Progenitor cell of endocrine pancreas (in vitro differentiated cells): ENCODE results near the gene OR2A7. TPM values are rescaled to one million over a fixed set of nuclear protein-coding genes. Genes with fewer than 3 reads are reported as not detected.
"Not testable (repeated sequence)": the region's sequence is repeated elsewhere in the genome, so short reads cannot be mapped to it uniquely, and the experiment has no call there.

Experiments
- DNase-seq: peaks from one replicate; pipeline ENCODE4 v3.0.0; 2021; ENCODE audit warnings: low spot score; ENCODE audit not compliant: unreplicated experiment
- H3K27ac Mint-ChIP-seq: 2 replicates; pipeline ENCODE4 v1.8.0; 2021; ENCODE audit warnings: mild to moderate bottlenecking, moderate library complexity, mixed read lengths
- H3K27me3 Mint-ChIP-seq: 2 replicates; pipeline ENCODE4 v1.8.0; 2021; ENCODE audit warnings: mixed read lengths
- H3K36me3 Mint-ChIP-seq: 2 replicates; pipeline ENCODE4 v1.8.0; 2022; ENCODE audit warnings: mixed read lengths; ENCODE audit not compliant: insufficient read depth
- H3K4me1 Mint-ChIP-seq: 2 replicates; pipeline ENCODE4 v1.8.0; 2021; ENCODE audit warnings: low read depth, mixed read lengths
- H3K4me3 Mint-ChIP-seq: 2 replicates; pipeline ENCODE4 v1.8.0; 2021; ENCODE audit warnings: low read depth, mild to moderate bottlenecking, moderate library complexity, mixed read lengths
- H3K9me3 Mint-ChIP-seq: 2 replicates; pipeline ENCODE4 v1.8.0; 2021; ENCODE audit warnings: low read depth, mixed read lengths
- total RNA-seq: library from RNA; stranded (reverse); gene quantifications from 2 replicates; pipeline ENCODE4 v1.2.1, GENCODE V29; 2021
- TF ChIP-seq, protein P1 (sequence below): fragments of 200-600 bp; sonication (generic); IDR thresholded peaks from one replicate; pipeline ENCODE4 v1.5.0; 2021; ENCODE audit warnings: antibody characterized with exemption, mild to moderate bottlenecking; ENCODE audit not compliant: unreplicated experiment

The OR2A7 gene
- total RNA-seq, 1 donor from 2014 or later = 9.3 TPM

GRCh38 chr7:144282490-144282889, 17.9 kb upstream of the OR2A7 start:
- H3K36me3 Mint-ChIP-seq, H3K4me1 Mint-ChIP-seq, H3K27ac Mint-ChIP-seq, DNase-seq, H3K27me3 Mint-ChIP-seq, H3K4me3 Mint-ChIP-seq, H3K9me3 Mint-ChIP-seq: not testable (repeated sequence)

- DNase-seq, H3K4me3 Mint-ChIP-seq: not testable (repeated sequence)
These were observed 17.4 kb upstream of the OR2A7 start for GRCh38 chr7:144281981-144282380.

DNA sequence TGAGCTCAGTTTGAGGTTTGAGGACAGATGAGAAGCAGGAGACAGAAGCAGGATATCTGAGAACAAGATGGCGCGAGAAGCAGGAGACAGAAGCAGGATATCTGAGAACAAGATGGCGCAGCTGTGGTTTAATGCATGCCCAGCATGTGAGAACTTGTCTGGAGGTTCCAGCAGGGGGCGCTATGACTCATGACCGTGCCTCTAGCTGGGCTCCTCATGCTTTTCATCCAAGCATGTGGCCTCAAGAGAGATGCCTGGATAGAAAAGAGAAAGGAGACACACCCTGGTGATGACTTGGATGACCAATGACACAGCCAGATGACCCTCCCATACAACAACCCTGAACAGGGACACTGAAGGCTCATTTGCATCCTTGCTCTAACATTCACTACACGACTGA, 15.4 kb upstream of the OR2A7 start:
- not testable (repeated sequence) for H3K4me1 Mint-ChIP-seq, H3K9me3 Mint-ChIP-seq, H3K4me3 Mint-ChIP-seq, H3K36me3 Mint-ChIP-seq, H3K27ac Mint-ChIP-seq, DNase-seq, H3K27me3 Mint-ChIP-seq

More at GRCh38 chr7:144281981-144282380, 17.4 kb upstream of the OR2A7 start:
- not testable (repeated sequence) for H3K4me1 Mint-ChIP-seq, H3K36me3 Mint-ChIP-seq, H3K9me3 Mint-ChIP-seq, H3K27me3 Mint-ChIP-seq, H3K27ac Mint-ChIP-seq

DNA sequence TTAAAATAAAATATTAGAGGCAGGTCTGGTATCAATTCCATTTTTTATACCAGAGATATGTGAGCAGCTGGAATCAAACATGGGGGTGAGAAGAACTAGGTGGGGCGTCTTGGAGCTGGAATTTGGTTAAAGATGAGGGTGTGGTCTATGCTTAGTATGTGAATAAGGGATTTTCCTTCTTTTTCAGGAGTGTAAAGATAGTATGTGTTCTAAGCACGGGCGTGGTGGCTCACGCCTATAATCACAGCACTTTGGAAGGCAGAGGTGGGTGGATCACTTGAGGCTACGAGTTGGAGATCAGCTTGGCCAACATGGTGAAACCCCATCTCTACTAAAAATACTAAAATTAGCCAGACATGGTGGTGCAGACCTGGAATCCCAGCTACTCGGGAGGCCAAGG, 10.7 kb upstream of the OR2A7 start:
- not testable (repeated sequence) for H3K9me3 Mint-ChIP-seq, DNase-seq, H3K27me3 Mint-ChIP-seq, H3K27ac Mint-ChIP-seq, H3K4me1 Mint-ChIP-seq, H3K36me3 Mint-ChIP-seq, H3K4me3 Mint-ChIP-seq

GRCh38 chr7:144269188-144269587, 4.6 kb upstream of the OR2A7 start, which contains the start of gene CTAGE8:
Gene CTAGE8 (minus strand): TSS chr7:144269288. CDS start chr7:144269250, 38 bp downstream.
- not testable (repeated sequence) for H3K4me1 Mint-ChIP-seq, DNase-seq, H3K4me3 Mint-ChIP-seq, H3K27ac Mint-ChIP-seq, H3K9me3 Mint-ChIP-seq, H3K27me3 Mint-ChIP-seq, H3K36me3 Mint-ChIP-seq

- not testable (repeated sequence) for H3K36me3 Mint-ChIP-seq, H3K27me3 Mint-ChIP-seq, H3K4me1 Mint-ChIP-seq, H3K9me3 Mint-ChIP-seq, H3K27ac Mint-ChIP-seq, DNase-seq, H3K4me3 Mint-ChIP-seq
These were observed 2.5 kb downstream of the OR2A7 start for GRCh38 chr7:144262128-144262527.

- not testable (repeated sequence) for H3K4me1 Mint-ChIP-seq, H3K27me3 Mint-ChIP-seq, H3K36me3 Mint-ChIP-seq, H3K27ac Mint-ChIP-seq, H3K4me3 Mint-ChIP-seq, H3K9me3 Mint-ChIP-seq, DNase-seq
These were observed 5.5 kb downstream of the OR2A7 start for GRCh38 chr7:144259067-144259466.

- Mint-ChIP-seq H3K9me3 (no peaks in the 10 kb centered on the region), H3K27ac (no peak overlapping the region), H3K27me3 (no peaks in the 10 kb centered on the region), H3K4me1 (no peaks in the 10 kb centered on the region), H3K36me3 (no peaks in the 10 kb centered on the region), H3K4me3 (no peak overlapping the region)
- no peak for DNase-seq
- TF ChIP-seq, protein P1, sequence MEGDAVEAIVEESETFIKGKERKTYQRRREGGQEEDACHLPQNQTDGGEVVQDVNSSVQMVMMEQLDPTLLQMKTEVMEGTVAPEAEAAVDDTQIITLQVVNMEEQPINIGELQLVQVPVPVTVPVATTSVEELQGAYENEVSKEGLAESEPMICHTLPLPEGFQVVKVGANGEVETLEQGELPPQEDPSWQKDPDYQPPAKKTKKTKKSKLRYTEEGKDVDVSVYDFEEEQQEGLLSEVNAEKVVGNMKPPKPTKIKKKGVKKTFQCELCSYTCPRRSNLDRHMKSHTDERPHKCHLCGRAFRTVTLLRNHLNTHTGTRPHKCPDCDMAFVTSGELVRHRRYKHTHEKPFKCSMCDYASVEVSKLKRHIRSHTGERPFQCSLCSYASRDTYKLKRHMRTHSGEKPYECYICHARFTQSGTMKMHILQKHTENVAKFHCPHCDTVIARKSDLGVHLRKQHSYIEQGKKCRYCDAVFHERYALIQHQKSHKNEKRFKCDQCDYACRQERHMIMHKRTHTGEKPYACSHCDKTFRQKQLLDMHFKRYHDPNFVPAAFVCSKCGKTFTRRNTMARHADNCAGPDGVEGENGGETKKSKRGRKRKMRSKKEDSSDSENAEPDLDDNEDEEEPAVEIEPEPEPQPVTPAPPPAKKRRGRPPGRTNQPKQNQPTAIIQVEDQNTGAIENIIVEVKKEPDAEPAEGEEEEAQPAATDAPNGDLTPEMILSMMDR = no peak
These were observed 8.5 kb downstream of the OR2A7 start for GRCh38 chr7:144256112-144256511.

GRCh38 chr7:144255471-144255897, 9.1 kb downstream of the OR2A7 start:
- Mint-ChIP-seq H3K27me3 (no peaks in the 10 kb centered on the region), H3K4me3 (no peak overlapping the region), H3K4me1 (no peaks in the 10 kb centered on the region), H3K9me3 (no peaks in the 10 kb centered on the region), H3K36me3 (no peaks in the 10 kb centered on the region), H3K27ac (no peak overlapping the region)
- TF ChIP-seq, protein P1 = no peak
- DNase-seq = no peak

DNA sequence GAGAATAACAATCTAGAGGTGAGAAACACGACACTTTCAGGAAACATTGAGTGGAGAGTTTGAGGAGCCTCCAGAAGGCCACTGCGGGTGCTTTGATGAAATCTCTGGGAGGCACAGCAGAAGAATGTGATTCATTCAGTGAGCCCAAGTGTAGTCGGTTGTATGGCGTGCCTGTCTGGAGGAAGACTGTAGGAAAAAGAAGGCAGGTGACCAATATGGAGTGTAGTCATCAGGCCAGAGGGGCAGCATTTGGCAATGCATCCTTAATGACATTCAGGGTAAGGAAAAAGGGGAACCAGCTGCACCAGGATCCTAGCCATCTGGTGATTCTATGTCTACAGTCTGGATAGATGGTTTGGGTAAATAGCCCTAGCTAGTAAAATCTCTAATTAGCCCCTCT, 12.3 kb downstream of the OR2A7 start:
- H3K4me1 Mint-ChIP-seq, H3K36me3 Mint-ChIP-seq, H3K9me3 Mint-ChIP-seq, H3K27ac Mint-ChIP-seq, H3K4me3 Mint-ChIP-seq, DNase-seq, H3K27me3 Mint-ChIP-seq: not testable (repeated sequence)

DNA sequence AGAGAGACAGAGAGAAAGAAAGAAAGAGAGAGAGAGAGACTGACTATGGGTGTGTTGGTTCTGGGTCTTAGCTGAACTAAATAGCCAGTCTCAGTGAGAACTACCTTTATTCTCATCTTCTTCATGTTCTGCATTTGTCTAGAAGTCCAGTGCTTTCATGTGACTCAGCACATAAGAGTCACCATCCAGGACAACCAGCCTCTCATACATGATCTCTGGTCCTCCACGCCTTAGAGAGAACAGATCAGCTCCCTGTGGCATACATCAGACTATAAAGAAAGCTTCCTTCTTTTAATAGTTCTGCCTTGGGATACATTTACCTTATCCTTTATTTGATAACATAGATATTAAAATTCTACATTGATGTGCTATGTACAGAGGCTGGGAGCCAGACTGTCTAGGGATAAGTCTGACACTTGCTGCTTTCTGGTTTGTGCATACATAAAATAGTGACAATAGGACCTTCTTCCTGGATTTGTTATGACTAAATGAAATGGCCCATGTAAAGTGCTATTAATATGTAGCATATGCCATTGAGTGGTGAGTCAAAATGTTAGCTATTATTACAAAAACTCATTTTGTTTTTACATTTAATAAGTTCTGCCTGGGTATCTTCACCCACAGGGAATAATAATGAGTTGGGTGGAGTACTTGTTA, 16.8 kb downstream of the OR2A7 start:
- DNase-seq, H3K9me3 Mint-ChIP-seq, H3K27ac Mint-ChIP-seq, H3K4me3 Mint-ChIP-seq, H3K27me3 Mint-ChIP-seq, H3K4me1 Mint-ChIP-seq, H3K36me3 Mint-ChIP-seq: not testable (repeated sequence)

GRCh38 chr7:144246967-144247366, 17.6 kb downstream of the OR2A7 start:
- H3K4me3 Mint-ChIP-seq, H3K9me3 Mint-ChIP-seq, H3K36me3 Mint-ChIP-seq, H3K27ac Mint-ChIP-seq, H3K4me1 Mint-ChIP-seq, H3K27me3 Mint-ChIP-seq, DNase-seq: not testable (repeated sequence)
